Effector memory CD8-positive, alpha-beta T cell (primary cell): Measurements from ENCODE around the gene DTNA.

Source experiments
- ATAC-seq: fragments of 150-1000 bp; cut with Tn5 transposase; replicated peaks from 2 replicates; pipeline ENCODE4 v1.10.0; 2021; ENCODE audit warnings: mild to moderate bottlenecking, moderate library complexity
- DNase-seq, 3 experiments: peaks; one replicate each; pipeline ENCODE4 v3.0.0; 2021
- H3K27ac Mint-ChIP-seq, 2 donors: one replicate each; pipeline ENCODE4 v1.8.0; 2022; ENCODE audit warnings: mild to moderate bottlenecking in 2 of 2, mixed read lengths in 2 of 2, moderate library complexity in 2 of 2
- H3K27me3 Mint-ChIP-seq, 2 donors: one replicate each; pipeline ENCODE4 v1.8.0; 2022; ENCODE audit warnings: mixed read lengths in 2 of 2
- H3K36me3 Mint-ChIP-seq: one replicate; pipeline ENCODE4 v1.8.0; 2022; ENCODE audit warnings: mild to moderate bottlenecking, moderate library complexity, mixed read lengths; ENCODE audit not compliant: insufficient read depth
- H3K4me1 Mint-ChIP-seq, 2 donors: one replicate each; pipeline ENCODE4 v1.8.0; 2022; ENCODE audit warnings: low read depth in 2 of 2, mixed read lengths in 2 of 2
- H3K4me3 Mint-ChIP-seq, 2 donors: one replicate each; pipeline ENCODE4 v1.8.0; 2022; ENCODE audit warnings: mild to moderate bottlenecking in 2 of 2, mixed read lengths in 2 of 2, moderate library complexity in 2 of 2
- H3K9me3 Mint-ChIP-seq, 2 donors: one replicate each; pipeline ENCODE4 v1.8.0; 2022; ENCODE audit warnings: mixed read lengths in 2 of 2

DTNA gene

GRCh38 chr18:34787931-34788532 lies 77.9 kb downstream of the DTNA start:
- peak; percentile 48 for ATAC-seq

DNA sequence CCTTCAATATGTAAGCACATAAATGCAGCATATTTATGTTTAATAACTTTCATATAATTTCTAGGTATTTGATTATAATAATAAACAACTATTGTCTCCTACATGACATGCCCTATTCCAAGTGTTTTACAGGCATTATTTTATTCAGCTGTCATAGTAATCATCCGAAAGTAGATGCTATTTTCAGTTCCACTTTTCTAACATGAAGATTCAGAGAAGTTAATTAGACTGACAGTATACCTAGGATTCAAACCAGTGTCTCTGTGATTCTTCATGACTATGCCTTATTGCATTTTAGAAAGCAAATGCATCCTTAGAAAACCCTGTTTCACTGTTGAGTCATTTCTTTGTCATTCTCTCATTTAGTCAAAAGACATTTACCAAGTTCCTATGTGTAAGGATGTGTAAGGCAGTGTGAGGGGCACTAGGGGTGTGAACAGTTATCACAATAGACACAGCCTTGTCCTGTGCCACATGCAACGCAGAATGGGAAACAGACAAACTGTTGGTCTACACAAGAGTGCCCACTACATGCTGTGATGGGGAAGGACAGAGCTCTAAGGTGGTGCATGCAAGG lies 79.8 kb downstream of the DTNA start:
- H3K27me3 Mint-ChIP-seq, result peaks cover 51 to 53% of the 10 kb centered on the region in 2 donors
- H3K9me3 Mint-ChIP-seq, result no peaks in the 10 kb centered on the region
- no peak overlapping the region for H3K4me3 Mint-ChIP-seq
- no peak overlapping the region for H3K27ac Mint-ChIP-seq
- DNase-seq (no peak), ATAC-seq (no peak)
- H3K36me3 Mint-ChIP-seq, result no peaks in the 10 kb centered on the region
- no peaks in the 10 kb centered on the region for H3K4me1 Mint-ChIP-seq

More at GRCh38 chr18:34787931-34788532, 77.9 kb downstream of the DTNA start:
- H3K36me3 Mint-ChIP-seq, result no peaks in the 10 kb centered on the region
- no peaks in the 10 kb centered on the region for H3K9me3 Mint-ChIP-seq
- DNase-seq, result peak; percentile 11 to 19 (median 18)
- H3K4me3 Mint-ChIP-seq, result no peak overlapping the region
- no peaks in the 10 kb centered on the region for H3K4me1 Mint-ChIP-seq
- H3K27ac Mint-ChIP-seq, result no peak overlapping the region
- H3K27me3 Mint-ChIP-seq, result peaks cover 37 to 44% of the 10 kb centered on the region in 2 donors

DNA sequence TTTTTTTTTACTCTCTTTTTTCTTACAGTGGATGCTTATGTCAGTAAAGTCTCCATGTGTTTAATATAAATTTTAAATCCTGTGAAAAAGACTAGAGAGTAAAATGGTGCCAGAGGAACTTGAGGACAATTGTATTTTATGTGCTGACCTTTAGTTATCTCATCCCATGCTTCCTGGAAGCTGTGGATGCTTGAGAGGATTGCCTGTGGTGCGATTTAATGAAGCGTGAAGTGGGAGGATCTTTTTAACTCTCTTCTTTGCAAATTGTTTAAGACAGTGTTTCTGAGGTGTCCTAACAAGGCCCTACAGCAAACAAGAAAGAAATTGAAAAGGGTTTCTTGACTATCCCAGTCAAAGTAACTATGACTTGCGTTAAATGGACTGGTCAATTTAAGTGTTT lies 84.2 kb downstream of the DTNA start:
- Mint-ChIP-seq H3K36me3 (no peaks in the 10 kb centered on the region), H3K9me3 (no peaks in the 10 kb centered on the region), H3K27ac (no peak overlapping the region), H3K27me3 (peaks cover 42 to 48% of the 10 kb centered on the region in 2 donors), H3K4me1 (no peaks in the 10 kb centered on the region), H3K4me3 (no peak overlapping the region)
- DNase-seq, result no peak
- no peak for ATAC-seq

GRCh38 chr18:34795070-34795732 lies 85.1 kb downstream of the DTNA start:
- no peak for ATAC-seq
- no peak overlapping the region for H3K27ac Mint-ChIP-seq
- no peak overlapping the region for H3K4me3 Mint-ChIP-seq
- no peaks in the 10 kb centered on the region for H3K4me1 Mint-ChIP-seq
- peaks cover 38 to 39% of the 10 kb centered on the region in 2 donors for H3K27me3 Mint-ChIP-seq
- H3K36me3 Mint-ChIP-seq, result no peaks in the 10 kb centered on the region
- H3K9me3 Mint-ChIP-seq, result no peaks in the 10 kb centered on the region
- no peak for DNase-seq

DNA sequence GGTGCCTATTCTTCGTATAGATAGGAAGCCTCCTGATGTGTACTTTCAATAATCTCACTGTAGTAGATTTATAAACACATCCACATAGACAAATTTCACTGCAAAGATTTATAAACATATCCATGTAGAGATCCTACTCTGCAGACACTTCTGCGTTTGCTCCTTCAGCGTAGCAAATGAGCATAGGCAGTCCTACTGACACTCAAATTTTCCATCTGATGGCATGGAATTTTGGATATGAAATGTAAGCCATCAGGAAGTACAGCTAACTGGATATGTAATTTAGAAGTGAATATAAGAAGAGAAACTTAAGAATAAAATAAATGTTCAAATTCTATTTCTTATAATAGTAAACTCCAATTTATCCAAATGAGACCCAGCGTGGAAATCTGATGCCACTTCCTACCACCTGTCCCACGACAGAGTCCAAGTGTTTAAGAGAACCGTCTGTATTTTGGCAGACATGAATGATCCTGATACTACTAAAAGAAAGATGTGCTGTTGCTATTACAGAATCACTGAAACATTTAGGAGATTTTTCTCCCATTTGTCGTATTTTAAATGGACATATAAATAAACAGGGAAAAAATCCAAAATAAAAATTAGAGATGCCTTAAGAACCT lies 86.0 kb downstream of the DTNA start:
- Mint-ChIP-seq H3K27me3 (peaks cover 28 to 30% of the 10 kb centered on the region in 2 donors), H3K4me1 (no peaks in the 10 kb centered on the region), H3K27ac (no peak overlapping the region), H3K4me3 (no peak overlapping the region), H3K36me3 (no peaks in the 10 kb centered on the region), H3K9me3 (no peaks in the 10 kb centered on the region)
- no peak for ATAC-seq
- DNase-seq, result no peak

DNA sequence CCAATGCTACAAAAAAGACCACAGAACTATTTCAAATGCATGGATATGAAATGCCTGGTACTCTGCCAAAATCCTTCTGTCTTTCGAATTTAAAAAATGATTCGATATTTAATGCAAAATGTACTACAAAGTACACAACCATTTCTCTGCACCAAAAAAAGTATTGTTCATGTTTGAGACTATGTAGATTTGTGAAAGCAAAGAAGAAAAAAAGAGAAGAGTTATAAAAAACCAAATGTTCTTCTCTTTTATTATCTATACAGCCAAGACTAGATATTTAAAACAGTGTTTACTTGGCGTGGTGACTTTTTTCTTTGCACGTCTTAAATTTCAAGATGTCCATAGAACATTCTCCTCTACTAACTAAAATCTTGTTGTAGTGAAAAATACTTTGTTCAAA lies 89.2 kb downstream of the DTNA start:
- Mint-ChIP-seq H3K27me3 (peaks cover 12 to 37% of the 10 kb centered on the region in 2 donors), H3K4me3 (no peak overlapping the region), H3K4me1 (no peaks in the 10 kb centered on the region), H3K27ac (no peak overlapping the region), H3K36me3 (no peaks in the 10 kb centered on the region), H3K9me3 (no peaks in the 10 kb centered on the region)
- no peak for DNase-seq
- ATAC-seq, result no peak

GRCh38 chr18:34800381-34800780 lies 90.3 kb downstream of the DTNA start:
- H3K9me3 Mint-ChIP-seq, result no peaks in the 10 kb centered on the region
- H3K27ac Mint-ChIP-seq, result no peak overlapping the region
- no peak overlapping the region for H3K4me3 Mint-ChIP-seq
- DNase-seq (no peak), ATAC-seq (no peak)
- H3K36me3 Mint-ChIP-seq, result no peaks in the 10 kb centered on the region
- H3K4me1 Mint-ChIP-seq, result peaks cover 0 to under 1% of the 10 kb centered on the region in 2 donors
- H3K27me3 Mint-ChIP-seq, result peaks cover 11 to 38% of the 10 kb centered on the region in 2 donors

GRCh38 chr18:34801774-34802173 lies 91.7 kb downstream of the DTNA start:
- no peak for ATAC-seq
- no peak for DNase-seq
- H3K4me3 Mint-ChIP-seq, result no peak overlapping the region
- peaks cover 11 to 36% of the 10 kb centered on the region in 2 donors for H3K27me3 Mint-ChIP-seq
- no peaks in the 10 kb centered on the region for H3K36me3 Mint-ChIP-seq
- H3K4me1 Mint-ChIP-seq, result peaks cover 0 to 4% of the 10 kb centered on the region in 2 donors
- H3K9me3 Mint-ChIP-seq, result no peaks in the 10 kb centered on the region
- H3K27ac Mint-ChIP-seq, result no peak overlapping the region

DNA sequence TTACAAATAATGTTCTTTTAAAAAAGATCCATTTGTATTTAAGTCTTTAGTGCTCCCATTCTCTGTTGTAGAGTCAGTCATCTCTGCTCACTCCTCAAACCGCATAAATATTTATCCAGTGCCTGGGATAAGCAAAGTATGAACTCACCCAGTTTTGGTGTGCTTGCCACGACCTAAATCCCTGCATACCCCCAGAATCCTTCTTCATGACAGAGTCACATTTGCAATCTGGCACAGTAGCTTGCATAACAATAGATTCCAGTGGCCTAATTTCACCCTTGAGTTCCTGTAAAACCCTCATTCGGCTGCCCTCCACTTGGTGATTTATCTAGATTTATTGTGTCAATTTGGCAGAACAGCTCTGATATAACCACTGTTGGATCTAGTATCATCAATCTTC lies 92.9 kb downstream of the DTNA start:
- H3K36me3 Mint-ChIP-seq, result no peaks in the 10 kb centered on the region
- DNase-seq (no peak), ATAC-seq (no peak)
- peaks cover 0 to 4% of the 10 kb centered on the region in 2 donors for H3K4me1 Mint-ChIP-seq
- H3K27ac Mint-ChIP-seq, result no peak overlapping the region
- peaks cover 11 to 24% of the 10 kb centered on the region in 2 donors for H3K27me3 Mint-ChIP-seq
- no peaks in the 10 kb centered on the region for H3K9me3 Mint-ChIP-seq
- H3K4me3 Mint-ChIP-seq, result no peak overlapping the region

GRCh38 chr18:34803877-34804400 lies 93.8 kb downstream of the DTNA start:
- Mint-ChIP-seq H3K27ac (no peak overlapping the region), H3K4me3 (no peak overlapping the region)

GRCh38 chr18:34805103-34805877 lies 95.2 kb downstream of the DTNA start:
- Mint-ChIP-seq H3K9me3 (no peaks in the 10 kb centered on the region), H3K4me3 (no peak overlapping the region), H3K36me3 (no peaks in the 10 kb centered on the region), H3K4me1 (peaks cover 0 to 4% of the 10 kb centered on the region in 2 donors), H3K27me3 (peaks cover 9 to 27% of the 10 kb centered on the region in 2 donors), H3K27ac (no peak overlapping the region)
- ATAC-seq (no peak), DNase-seq (no peak)

More at GRCh38 chr18:34803877-34804400, 93.8 kb downstream of the DTNA start:
- ATAC-seq (no peak), DNase-seq (no peak)
- no peaks in the 10 kb centered on the region for H3K36me3 Mint-ChIP-seq
- H3K4me1 Mint-ChIP-seq, result peaks cover 0 to 4% of the 10 kb centered on the region in 2 donors
- peaks cover 5 to 18% of the 10 kb centered on the region in 2 donors for H3K27me3 Mint-ChIP-seq
- H3K9me3 Mint-ChIP-seq, result no peaks in the 10 kb centered on the region

- no peak for ATAC-seq
- H3K36me3 Mint-ChIP-seq, result no peaks in the 10 kb centered on the region
- peaks cover 0 to 4% of the 10 kb centered on the region in 2 donors for H3K4me1 Mint-ChIP-seq
- no peak overlapping the region for H3K27ac Mint-ChIP-seq
- peaks cover 13 to 32% of the 10 kb centered on the region in 2 donors for H3K27me3 Mint-ChIP-seq
- H3K9me3 Mint-ChIP-seq, result no peaks in the 10 kb centered on the region
- H3K4me3 Mint-ChIP-seq, result no peak overlapping the region
- no peak for DNase-seq
Measured at GRCh38 chr18:34805878-34806351, 95.8 kb downstream of the DTNA start.

GRCh38 chr18:34806527-34806926 lies 96.4 kb downstream of the DTNA start:
- no peak for ATAC-seq

More at GRCh38 chr18:34806527-34806926, 96.4 kb downstream of the DTNA start:
- Mint-ChIP-seq H3K27me3 (peaks cover 13 to 32% of the 10 kb centered on the region in 2 donors), H3K4me1 (peaks cover 0 to 4% of the 10 kb centered on the region in 2 donors), H3K9me3 (no peaks in the 10 kb centered on the region), H3K36me3 (no peaks in the 10 kb centered on the region), H3K27ac (no peak overlapping the region), H3K4me3 (no peak overlapping the region)
- no peak for DNase-seq
